HG03066 (cell line): ENCODE measurements around the gene VPS33A.
"Not testable (repeated sequence)": the region's sequence is repeated elsewhere in the genome, so short reads cannot be mapped to it uniquely, and the experiment has no call there.

Experiments used
- ATAC-seq: cut with Tn5 transposase; IDR thresholded peaks from one replicate; pipeline ENCODE4 v1.9.1; 2021; ENCODE audit warnings: low read depth; ENCODE audit not compliant: unreplicated experiment

The VPS33A gene

DNA sequence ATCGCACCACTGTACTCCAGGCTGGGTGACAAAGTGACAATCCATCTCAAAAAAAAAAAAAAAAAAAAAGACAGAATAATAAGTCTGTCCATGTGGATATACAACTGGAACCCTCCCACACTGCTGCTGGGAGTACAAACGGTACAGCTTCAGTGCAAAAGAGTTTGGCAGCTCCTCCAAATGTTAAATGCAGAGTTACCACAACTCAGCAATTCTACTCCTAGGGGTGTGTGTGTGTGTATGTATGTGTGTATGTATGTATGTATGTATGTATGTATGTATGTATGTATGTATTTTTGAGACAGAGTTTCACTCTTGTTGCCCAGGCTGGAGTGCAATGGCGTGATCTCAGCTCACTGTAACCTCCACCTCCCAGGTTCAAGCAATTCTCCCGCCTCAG is 7.4 kb downstream of the VPS33A start:
- not testable (repeated sequence) for ATAC-seq

DNA sequence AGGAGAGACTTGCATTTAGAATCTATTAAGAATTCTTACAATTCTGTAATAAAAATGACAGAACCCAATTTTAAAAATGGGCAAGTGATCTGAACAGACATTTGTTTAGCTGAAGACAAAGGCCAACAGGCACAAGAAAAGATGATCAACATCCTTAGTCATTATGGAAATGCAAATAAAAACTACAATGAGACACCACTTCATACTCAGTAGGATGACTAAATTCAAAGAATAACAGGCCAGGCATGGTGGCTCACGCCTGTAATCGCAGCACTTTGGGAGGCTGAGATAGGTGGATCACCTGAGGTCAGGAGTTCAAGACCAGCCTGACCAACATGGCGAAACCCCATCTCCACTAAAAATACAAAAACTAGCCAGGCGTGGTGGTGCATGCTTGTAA is 7.8 kb downstream of the VPS33A start:
- not testable (repeated sequence) for ATAC-seq

DNA sequence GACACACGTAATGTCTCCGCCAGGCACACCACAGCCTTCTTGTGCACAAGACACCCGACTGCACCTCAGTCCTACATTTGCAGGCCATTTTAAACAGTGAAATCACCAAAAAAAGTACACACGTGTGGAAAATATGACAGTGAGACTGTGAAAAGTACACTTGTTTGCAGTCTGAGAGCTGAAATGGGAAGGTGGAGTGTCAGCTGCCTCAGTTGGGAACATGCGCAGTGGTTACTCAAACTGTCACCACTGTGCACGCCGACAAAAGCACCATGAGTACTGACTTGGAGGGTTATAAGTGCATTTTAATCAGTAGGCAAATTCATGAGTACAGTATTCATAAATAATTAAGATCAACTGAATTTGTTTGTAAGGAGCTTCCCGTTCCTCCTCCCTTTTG is 15.8 kb downstream of the VPS33A start:
- ATAC-seq: no peak

DNA sequence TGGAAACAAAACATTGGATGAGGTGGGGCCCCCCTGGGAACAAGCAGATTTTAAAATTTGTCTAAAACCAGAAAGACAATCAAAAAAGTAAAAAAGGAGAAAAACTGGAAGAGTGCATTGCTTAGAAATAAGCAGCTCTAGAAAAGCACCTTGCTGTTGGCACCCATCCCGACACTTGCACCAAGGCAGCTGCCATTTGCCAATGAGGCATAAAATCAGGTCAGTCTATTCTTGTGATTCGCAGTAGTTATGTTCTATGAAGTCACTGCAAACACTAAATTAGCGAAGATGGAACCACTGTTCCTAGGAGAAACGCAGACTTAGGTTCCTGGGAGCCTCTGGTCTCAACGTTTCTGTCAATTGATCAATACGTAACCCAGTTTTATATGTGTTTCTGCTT is 16.2 kb downstream of the VPS33A start:
- no peak for ATAC-seq

DNA sequence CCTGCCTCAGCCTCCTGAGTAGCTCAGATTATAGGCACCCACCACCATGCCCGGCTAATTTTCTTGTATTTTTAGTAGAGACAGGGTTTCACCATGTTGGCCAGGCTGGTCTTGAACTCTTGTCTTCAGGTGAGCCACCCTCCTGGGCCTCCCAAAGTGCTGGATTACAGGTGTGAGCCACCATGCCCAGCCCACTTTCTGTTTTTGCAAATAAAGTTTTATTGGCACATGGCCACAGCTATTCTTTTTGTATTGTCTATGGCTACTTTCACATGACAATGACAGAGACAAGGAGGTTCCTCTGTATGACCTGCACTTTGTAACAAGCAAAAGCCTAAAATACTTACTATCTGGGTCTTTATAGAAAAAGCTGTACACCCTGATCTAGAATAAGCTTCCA is 20.7 kb downstream of the VPS33A start:
- no peak for ATAC-seq

DNA sequence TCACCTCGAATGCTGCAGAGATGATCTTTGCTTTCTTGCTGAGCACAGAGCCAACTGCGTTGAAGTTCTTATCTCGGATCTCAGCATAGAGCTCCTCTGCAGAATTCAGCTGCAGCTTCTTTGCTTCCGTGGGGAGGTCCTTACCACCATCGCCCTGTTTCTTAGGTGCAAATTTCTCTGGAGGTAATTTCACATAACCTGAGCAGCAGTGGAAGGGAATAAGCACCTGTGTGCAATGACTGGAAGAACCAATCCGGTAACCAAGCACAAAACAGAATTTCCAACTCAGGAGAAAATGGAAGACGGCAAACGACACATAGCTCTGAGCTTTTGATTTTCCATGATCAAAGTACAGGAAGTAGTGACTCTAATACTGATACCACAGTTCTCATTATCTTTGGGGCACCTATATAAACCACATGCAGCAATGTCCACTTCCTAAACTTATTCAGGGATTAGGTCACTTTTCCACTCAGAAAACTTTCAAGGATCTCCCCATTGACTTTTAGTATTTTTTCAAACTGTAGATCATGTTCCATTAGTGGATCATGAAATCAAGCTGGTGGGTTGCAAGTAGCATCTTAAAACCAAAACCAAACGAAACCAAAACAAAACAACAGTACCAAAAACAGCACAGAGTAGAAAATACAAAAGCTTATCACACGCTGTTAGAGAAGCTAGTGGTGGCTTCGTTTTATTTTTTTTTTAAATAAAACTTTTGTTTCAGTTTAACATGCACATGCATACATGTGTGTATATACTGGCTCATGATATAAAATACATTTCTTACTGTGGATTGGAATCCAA is 21.5 kb downstream of the VPS33A start:
- no peak for ATAC-seq

DNA sequence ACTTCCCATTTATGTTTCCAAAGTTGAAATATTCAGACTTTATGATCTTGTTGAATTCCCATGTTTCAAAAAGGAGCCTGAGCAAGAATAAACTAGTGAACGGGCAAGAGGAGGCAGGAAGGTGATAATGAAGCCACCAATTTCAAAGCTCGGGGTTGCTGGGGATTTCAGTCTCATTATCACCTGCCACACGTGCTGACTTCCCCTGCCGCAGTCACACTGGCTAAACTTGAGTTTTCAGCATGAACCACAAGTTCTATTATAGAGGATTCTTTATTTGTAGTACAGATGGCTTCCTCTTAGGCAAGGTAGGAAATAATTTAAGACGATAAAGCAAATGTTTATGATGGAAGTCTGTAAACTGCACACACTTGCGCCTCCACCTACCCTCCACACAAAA is 22.3 kb downstream of the VPS33A start:
- ATAC-seq: no peak

DNA sequence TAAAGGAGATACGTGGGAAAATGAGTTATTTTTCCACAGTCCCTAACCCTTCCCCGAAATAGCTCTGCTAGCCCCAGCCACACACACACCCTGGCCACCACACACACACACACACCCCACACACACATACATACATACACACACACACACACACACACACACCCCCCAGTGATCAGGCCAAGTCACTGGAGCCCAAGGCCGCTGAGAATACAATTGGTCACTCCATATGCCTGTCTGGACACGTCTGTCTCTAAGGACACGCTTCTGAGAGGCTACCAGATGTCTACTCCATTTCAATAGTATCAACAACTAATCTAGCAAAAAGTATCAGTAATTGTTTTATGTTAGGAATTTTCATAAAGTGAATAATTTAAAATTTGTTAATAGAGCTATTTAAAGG is 27.4 kb downstream of the VPS33A start:
- ATAC-seq: no peak

DNA sequence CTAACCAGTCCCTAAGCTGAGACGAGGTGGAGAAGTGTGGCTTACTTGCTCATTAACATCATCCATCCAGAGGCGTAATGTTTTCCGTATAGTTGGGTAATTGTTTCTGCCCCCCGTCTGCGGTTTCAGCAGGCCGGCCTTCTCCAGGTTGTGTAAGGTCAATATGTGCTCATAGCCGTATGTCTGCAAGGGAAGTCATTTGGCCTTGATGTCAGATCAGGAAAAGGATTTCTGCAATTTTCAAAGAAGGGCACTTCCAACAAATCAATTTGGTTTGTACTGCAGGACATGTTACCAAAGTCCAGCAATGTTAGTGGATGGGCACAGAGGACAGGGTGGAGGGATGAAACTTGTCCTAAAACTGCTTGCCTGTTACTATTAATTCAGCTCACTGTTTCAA is 30.6 kb downstream of the VPS33A start:
- ATAC-seq: no peak

DNA sequence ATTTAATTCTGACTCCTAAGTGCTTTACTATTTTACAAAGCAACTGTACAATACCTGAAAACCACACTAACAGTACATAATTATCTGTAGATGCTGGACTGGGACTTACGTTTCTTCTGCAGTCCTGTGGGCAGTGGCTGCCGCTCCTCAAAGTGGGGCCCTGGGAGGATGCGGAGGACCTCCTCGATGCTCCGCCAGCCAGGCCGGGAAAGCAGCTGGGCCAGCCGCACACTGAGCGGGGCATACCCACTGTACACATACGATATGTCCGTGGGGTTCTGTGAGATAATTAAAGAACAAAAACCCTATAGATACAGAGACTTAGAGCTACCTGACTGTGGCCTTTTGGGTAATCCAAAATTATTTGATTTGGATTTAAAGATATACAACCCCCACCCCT is 33.6 kb downstream of the VPS33A start:
- no peak for ATAC-seq

DNA sequence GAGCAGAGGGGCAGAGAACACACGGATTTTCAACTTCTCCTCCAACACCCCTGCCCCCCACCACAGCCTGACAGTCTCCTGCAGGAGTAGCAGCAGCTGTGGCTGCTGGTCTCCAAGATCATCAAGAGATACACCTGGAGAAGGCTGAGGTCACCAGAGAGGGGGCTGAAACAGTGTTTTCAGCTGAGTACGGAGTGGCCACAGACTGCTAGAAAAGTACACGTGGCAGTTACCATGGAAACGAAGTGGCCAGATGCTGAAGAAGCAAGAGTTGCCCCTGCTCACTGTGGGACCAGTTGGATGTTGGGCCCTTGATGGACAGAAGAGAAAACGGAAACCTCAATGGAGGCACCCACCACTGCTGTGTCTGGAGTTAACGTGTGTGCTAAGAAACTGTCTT is 35.5 kb downstream of the VPS33A start:
- no peak for ATAC-seq

DNA sequence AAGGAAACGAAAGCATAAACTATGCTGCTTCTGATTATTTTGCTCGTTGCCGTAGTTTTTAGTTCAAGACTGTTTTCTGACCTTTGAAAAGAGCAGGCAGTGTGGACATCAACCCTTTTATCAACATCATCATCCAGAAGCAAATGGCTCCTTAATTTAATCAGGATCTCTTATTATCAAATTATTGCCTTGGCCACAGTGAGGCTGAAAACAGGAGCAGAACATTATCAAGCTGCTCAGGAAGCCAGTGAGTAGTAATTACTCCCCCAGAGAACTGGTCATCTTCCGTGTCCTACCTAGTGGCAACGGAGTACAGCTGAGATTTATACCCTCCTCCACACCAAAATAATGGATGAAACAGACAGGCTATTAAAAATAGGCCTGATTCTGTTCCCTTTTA is 38.2 kb downstream of the VPS33A start:
- no peak for ATAC-seq

DNA sequence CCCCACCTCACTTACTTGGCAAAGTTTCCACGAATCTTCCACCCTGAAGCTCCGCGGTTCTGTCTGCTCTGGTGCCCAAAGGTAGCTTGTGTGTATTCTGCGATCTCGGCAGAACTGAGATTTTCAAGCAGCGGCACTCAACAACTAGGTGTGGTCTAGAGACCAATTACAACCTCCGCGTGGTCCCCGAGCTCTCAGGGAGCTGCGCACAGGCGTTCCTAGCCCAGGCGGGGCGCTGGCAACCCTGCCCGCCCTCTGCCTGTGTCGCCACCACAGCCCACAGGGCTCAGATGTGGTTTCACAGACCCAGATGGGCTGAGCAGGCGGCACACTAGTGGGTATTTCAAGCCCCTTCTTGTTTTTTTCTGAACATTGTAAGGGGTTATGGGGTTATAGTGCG is 39.0 kb downstream of the VPS33A start:
- no peak for ATAC-seq

DNA sequence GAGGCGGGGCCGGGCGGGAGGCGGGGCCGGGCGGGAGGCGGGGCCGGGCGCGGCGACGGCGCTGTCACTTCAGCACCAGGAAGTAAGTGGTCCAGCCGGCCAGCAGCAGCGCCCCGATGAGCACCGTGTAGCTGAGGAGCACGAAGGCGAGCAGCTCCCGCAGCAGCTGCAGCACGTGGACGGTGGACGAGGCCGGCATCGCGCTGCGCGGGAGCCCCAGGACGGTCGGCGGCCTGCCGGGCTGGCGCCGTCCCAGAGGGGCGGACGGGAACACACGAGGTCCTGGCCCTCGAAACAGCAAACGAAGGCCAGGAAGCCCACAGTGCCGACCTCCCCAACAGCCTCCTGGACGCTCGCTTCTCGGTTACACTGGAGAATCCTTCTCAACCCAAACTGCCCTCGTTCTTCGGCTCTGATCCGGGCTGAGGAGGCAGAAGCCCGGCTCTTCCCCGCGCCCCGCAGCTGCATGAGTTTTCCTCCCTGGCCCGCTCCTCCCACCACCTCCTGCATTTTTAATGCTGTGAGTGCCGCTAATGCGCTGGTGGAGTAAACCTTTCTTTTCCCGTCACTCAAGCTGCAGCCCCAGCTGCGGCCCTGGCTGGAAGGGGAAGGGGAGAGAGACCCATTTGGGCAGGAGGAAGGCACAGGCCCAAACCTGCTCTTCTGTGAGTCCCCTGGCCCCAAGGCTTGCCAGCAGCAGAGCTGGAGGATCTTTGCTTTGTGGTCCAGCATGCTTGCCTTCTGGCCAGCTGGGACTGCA is 39.7 kb downstream of the VPS33A start:
- no peak for ATAC-seq

DNA sequence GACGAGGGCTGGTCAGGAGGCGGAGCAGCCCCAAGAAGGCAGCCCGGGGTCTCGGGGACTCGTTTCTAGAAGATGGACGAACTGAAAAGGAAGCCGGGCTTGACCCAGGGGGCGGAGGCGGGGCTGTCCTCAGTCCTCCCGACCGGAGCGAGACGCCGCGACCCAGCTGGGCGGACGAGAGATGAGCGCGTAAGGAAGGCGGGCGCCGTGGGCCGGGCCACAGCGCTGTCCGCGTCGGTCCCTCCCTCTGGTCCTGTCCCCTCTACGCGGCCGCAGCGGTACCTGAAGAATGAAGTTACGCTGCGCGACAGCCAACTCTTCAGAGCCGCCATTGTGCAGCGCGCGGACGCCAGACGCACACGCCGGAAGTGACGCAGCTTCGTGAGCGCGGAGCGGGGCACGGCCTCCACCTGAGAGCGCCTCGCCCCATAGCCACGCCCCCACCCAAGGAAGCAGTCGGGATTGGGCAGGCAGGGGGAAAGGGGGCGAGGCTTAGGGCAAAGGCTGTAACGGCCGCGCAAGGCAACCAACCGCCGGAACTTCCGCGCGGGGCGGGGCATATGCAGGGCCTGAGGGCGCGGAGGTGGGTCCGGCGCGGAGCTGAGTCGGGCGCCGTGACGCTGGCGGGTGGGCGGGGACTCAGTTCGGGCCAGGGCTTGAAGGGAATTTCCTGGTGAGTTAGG is 40.5 kb downstream of the VPS33A start, which contains the start of gene DIABLO:
TSS of gene DIABLO (minus strand) at position 370 of the 683 bp plus-strand sequence. CDS start at position 332, 38 bp downstream.
- peak; percentile 86 for ATAC-seq

DNA sequence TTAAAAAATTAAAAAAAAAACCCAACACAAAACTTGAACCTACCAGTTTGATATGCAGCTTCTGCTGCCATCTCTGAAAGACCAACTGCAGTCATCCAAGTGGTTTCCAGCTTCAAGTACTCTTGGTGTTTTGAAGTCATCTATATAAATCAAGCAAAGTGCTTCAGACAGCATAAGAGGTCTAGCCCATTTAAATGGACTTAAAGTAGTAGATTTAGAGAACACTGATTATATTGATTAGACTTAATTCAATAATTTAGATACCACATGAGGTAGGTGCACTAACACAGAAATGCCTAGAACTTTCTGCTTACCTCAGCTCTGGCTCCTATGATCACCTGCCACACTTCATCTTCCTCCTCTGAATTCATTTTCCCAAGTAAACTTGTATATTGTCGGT is 49.8 kb downstream of the VPS33A start:
- no peak for ATAC-seq

DNA sequence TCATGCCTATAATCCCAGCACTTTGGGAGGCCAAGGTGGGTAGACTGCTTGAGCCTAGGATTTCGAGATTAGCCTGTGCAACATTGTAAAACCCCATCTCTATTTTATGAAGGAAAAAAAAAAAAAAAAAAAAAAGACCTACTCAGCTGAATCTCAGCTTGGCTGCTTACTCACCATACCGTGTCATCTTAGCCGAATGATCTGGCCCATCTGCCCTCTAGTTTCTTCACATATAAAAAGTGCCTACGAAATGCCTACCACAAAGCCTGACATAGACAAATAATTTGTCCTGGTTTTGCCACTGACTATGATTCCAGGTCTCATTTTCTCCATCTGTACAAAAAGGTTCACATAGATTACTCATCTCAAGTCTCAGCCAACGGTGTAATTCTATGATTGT is 50.5 kb downstream of the VPS33A start:
- ATAC-seq: no peak

DNA sequence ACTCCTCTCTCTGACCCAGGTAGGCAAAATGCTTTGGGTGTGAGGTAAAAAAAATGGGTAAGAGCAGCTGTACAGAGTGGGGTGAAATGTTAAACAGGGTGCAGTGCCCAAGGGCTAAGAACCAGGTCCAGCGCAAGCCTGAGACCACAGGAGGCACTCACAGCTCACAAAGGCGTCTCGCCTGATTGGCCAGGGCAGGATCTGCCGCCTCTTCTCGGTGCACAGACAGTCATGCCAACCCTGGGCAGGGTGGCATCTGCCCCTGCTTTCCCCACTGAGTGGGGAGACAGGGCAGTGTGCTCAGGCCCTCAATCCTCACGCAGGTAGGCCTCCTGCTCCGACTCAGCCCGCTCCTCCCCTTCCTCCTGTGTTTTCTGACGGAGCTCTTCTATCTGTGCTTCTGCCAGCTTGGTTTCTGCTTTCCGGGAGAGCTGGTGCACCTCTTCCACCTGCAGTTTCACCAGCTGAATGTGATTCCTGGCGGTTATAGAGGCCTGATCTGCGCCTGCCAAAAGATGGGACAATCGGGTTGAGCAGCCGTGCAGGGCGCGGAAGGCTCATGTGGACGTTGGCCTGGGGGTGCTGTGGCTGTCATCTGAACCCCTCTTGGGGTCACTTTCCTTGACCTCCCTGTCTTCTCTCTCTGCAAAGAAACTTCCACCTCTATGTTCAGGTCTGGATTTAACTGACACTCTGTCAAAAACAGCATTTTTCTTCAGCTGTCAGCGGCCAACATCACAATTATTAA is 58.0 kb downstream of the VPS33A start:
- ATAC-seq: no peak

DNA sequence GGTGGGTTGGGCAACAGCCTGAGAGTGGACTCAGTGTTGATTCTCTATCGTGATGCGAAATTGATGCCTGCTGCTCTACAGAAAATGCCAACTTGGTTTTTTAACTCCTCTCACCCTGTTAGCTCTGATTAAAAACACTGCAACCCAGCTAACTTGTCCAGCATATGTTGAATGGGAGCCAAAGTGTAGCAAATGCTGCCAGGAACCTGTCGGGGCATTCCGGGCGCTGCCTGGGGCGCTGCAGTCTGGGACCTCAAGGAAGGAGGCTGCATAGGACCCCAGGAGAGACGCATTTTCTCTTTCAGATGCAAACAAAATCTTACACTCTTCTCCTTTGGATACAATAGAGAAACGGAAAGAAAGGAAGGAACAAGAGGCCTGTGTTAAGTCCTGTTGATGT is 58.9 kb downstream of the VPS33A start:
- no peak for ATAC-seq

DNA sequence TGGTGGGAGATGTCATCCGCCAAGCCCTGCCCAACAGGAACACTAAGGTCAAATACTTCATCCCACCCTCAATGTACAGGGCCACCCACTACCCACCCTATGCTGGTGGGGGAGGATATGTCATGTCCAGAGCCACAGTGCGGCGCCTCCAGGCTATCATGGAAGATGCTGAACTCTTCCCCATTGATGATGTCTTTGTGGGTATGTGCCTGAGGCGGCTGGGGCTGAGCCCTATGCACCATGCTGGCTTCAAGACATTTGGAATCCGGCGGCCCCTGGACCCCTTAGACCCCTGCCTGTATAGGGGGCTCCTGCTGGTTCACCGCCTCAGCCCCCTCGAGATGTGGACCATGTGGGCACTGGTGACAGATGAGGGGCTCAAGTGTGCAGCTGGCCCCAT is 59.3 kb downstream of the VPS33A start:
- ATAC-seq: no peak
